AG04450 (cell line): ENCODE results near the gene XNDC1N. TPM values are rescaled to one million over a fixed set of nuclear protein-coding genes. Genes with fewer than 3 reads are reported as not detected.

Source experiments
- CTCF ChIA-PET: fragments of 300-600, 350-600 bp; formaldehyde crosslinking; extraction: SDS; loops from one replicate; lab custom pipeline; 2022; ENCODE audit warnings: antibody characterized with exemption, inconsistent platforms; lab: Charles Lee
- POLR2A ChIA-PET: fragments of 350-600 bp; formaldehyde crosslinking; extraction: SDS; loops from one replicate; lab custom pipeline; 2021; ENCODE audit warnings: antibody characterized with exemption, inconsistent platforms; lab: Yijun Ruan, JAX
- DNase-seq: peaks from one replicate; pipeline ENCODE4 v3.0.0-alpha.2; 2011; ENCODE audit warnings: low read depth, low spot score
- H3K27ac ChIP-seq: one replicate; pipeline ENCODE4 v1.5.1; 2012; ENCODE audit warnings: low read depth, low read length, control low read depth
- H3K27me3 ChIP-seq: one replicate; pipeline ENCODE4 v1.6.0; 2012; ENCODE audit warnings: low read length; ENCODE audit not compliant: control insufficient read depth, insufficient read depth
- H3K4me3 ChIP-seq: 2 replicates; pipeline ENCODE4 v1.5.1; 2011; ENCODE audit warnings: mild to moderate bottlenecking, low read depth, low read length, control low read depth
- H3K9me3 ChIP-seq: 2 replicates; pipeline ENCODE4 v1.5.1; 2012; ENCODE audit warnings: low read length; ENCODE audit not compliant: control insufficient read depth, insufficient read depth
- polyA plus RNA-seq: library from polyadenylated mRNA; depleted of rRNA; stranded (reverse); fragments of >200 nt; gene quantifications from 2 replicates; pipeline ENCODE4 v1.2.3, GENCODE V29; 2011
- TF ChIP-seq, protein P1 (sequence below): IDR thresholded peaks from 2 replicates; pipeline ENCODE4 v1.5.1; 2011; ENCODE audit warnings: low read depth, low read length, control low read depth, inconsistent platforms

The XNDC1N gene
- polyA plus RNA-seq, 1 experiment: 3.1 TPM

DNA sequence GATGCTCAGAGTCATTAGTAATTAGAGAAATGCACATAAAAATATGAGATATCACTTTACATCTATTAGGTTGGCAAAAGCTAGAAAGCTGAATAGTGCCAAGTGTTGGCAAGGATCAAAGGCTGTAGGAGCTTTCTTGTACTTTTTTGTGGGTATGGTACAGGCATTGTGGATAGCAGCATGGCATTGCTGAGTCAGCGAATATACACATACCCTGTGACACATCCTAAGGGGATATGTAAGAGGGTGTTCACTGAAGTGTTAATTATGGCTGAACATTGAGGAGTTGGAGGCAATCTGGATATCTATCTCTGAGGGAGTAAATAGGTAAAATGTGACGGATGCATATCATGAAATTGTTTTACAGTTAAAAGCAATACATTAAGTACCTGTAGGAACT lies 43.3 kb upstream of the XNDC1N start:
- no peak overlapping the region for H3K27ac ChIP-seq
- no peaks in the 10 kb centered on the region for H3K9me3 ChIP-seq
- TF ChIP-seq, protein P1, sequence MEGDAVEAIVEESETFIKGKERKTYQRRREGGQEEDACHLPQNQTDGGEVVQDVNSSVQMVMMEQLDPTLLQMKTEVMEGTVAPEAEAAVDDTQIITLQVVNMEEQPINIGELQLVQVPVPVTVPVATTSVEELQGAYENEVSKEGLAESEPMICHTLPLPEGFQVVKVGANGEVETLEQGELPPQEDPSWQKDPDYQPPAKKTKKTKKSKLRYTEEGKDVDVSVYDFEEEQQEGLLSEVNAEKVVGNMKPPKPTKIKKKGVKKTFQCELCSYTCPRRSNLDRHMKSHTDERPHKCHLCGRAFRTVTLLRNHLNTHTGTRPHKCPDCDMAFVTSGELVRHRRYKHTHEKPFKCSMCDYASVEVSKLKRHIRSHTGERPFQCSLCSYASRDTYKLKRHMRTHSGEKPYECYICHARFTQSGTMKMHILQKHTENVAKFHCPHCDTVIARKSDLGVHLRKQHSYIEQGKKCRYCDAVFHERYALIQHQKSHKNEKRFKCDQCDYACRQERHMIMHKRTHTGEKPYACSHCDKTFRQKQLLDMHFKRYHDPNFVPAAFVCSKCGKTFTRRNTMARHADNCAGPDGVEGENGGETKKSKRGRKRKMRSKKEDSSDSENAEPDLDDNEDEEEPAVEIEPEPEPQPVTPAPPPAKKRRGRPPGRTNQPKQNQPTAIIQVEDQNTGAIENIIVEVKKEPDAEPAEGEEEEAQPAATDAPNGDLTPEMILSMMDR: no peak
- no peaks in the 10 kb centered on the region for H3K27me3 ChIP-seq
- ChIA-PET CTCF (interaction anchor here (1.3 kb wide), 1 partner anchor 211 kb away, joined by 3 read pairs; no protein-coding TSS in a partner anchor), POLR2A (no interaction called here)
- DNase-seq: no peak
- no peak overlapping the region for H3K4me3 ChIP-seq

DNA sequence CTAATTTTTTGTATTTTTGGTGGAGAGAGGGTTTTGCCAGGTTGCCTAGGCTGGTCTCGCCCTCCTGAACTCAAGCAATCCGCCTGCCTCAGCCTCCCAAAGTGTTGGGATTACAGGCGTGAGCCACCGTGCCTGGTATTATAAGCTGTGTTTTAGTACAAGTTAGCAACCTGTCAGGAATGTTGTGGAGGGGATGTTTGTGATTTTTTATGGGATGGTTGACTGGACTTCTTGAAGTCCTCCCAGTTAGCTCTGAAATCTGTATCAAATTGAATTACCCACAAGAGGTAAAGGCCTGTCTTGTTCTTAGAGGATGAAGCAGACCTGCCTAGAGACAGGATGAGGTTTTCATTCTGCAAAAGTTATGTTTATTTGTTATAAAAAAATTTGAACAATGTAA lies 36.2 kb upstream of the XNDC1N start:
- POLR2A ChIA-PET: no interaction called here
- H3K9me3 ChIP-seq: no peaks in the 10 kb centered on the region
- no peak for DNase-seq
- CTCF ChIA-PET: interaction anchor here (1.0 kb wide), 2 partner anchors 13 to 18 kb away, joined by 3 to 5 read pairs; no protein-coding TSS in a partner anchor
- no peak overlapping the region for H3K4me3 ChIP-seq
- H3K27me3 ChIP-seq: no peaks in the 10 kb centered on the region
- TF ChIP-seq, protein P1: no peak
- no peak overlapping the region for H3K27ac ChIP-seq

DNA sequence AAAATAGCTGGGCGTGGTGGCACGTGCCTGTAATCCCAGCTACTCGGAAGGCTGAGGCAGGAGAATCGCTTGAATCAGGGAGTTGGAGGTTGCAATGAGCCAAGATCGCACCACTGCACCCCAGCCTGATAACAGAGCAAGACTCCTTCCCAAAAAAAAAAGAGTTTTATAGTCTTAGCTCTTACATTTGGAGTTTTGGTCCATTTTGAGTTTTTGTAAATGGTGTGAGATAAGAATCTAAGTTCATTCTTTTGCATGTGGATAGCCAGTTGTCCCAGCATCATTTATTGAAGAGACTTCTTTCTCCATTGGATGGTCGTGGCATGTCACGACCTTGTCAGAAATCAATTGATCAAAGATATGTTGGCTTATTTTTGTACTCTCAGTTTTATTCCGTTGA lies 35.1 kb upstream of the XNDC1N start:
- H3K4me3 ChIP-seq: no peak overlapping the region
- ChIA-PET CTCF (interaction anchor here (1.3 kb wide), 1 partner anchor 14 kb away, joined by 3 read pairs; no protein-coding TSS in a partner anchor), POLR2A (no interaction called here)
- DNase-seq: no peak
- TF ChIP-seq, protein P1: no peak
- H3K9me3 ChIP-seq: no peaks in the 10 kb centered on the region
- H3K27me3 ChIP-seq: no peaks in the 10 kb centered on the region
- no peak overlapping the region for H3K27ac ChIP-seq

DNA sequence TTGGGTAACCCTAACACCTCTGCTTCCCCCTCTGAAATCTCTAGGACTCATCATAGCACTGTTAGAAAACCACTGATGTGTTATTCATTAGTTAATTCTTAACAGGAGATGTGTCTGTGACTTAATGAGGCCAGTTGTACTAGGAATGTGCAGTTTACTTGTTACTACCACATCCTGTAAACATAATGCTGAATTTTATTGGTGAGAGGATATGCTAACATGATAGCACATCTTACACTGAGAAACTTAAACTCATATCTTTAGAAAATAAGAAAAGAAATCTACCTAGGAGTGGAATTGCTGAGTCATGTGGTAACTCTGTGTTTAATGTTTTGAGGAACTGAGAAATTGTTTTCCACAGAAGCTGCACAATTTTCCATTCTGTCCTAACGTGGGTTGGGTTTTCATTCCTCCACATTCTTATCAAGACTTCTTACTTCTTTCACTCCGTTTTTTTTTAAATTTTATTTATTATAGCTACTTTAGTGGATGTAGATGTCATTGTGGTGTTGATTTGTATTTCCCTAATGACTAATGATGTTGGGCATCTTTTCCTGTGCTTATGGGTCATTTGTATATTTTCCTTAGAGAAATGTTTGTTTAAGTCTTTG lies 34.1 kb upstream of the XNDC1N start:
- H3K27ac ChIP-seq: no peak overlapping the region
- no peaks in the 10 kb centered on the region for H3K9me3 ChIP-seq
- CTCF ChIA-PET: interaction anchor here (1.3 kb wide), 1 partner anchor 15 kb away, joined by 3 read pairs; no protein-coding TSS in a partner anchor
- DNase-seq: peak; percentile 13
- POLR2A ChIA-PET: no interaction called here
- H3K27me3 ChIP-seq: no peaks in the 10 kb centered on the region
- no peak overlapping the region for H3K4me3 ChIP-seq
- TF ChIP-seq, protein P1: no peak

DNA sequence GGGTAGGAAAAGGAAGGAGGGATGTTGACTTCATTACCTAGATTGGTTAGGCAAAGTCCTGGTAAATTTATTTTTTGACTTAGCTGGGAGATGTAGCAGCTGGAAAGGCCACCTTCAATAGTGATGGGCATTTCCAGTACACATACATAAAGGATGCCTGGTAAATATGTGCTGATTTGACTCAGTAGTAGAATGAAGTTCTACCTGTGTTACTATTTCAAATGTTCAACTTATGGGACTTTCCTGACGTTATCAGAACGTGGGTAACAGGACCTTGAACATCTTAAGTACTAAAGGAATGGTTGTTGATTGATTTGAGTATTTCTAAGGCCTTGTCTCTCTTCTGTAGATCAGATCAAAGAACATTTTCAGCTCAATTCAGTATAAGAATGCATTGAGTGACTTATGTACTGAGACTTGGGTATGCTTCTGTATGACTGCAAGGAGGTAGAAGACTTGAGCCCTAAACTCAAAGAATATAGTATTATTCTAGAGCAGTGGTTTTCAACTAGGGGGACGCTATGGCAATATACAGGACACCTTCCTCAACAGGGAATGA lies 27.6 kb upstream of the XNDC1N start:
- ChIA-PET CTCF (interaction anchor here (0.9 to 2.1 kb wide), 3 partner anchors 21 to 227 kb away, joined by 3 to 6 read pairs (median 3); no protein-coding TSS in a partner anchor), POLR2A (no interaction called here)
- Histone ChIP-seq H3K4me3 (no peak overlapping the region), H3K27me3 (no peaks in the 10 kb centered on the region), H3K27ac (no peak overlapping the region), H3K9me3 (no peaks in the 10 kb centered on the region)
- DNase-seq: no peak
- TF ChIP-seq, protein P1: no peak
